Astrocyte of the spinal cord (primary cell): ENCODE data around the gene PHYKPL.

Source experiments
- DNase-seq: peaks from one replicate; pipeline ENCODE4 v3.0.0; 2011; ENCODE audit warnings: low read depth, low spot score
- H3K4me3 ChIP-seq: 2 replicates; pipeline ENCODE4 v1.5.1; 2011; ENCODE audit warnings: low read depth, mild to moderate bottlenecking, low read length, moderate library complexity
- in situ Hi-C: cut with HindIII; loops from 2 replicates; pipeline ENCODE4 v1.10.0; 2017; ENCODE audit warnings: low sequenced_read_pairs
- TF ChIP-seq, protein P1 (sequence below): IDR thresholded peaks from 2 replicates; pipeline ENCODE4 v1.5.1; 2012; ENCODE audit warnings: low read depth, mild to moderate bottlenecking, low read length, inconsistent platforms

The PHYKPL gene

GRCh38 chr5:178266581-178266980 is 34.0 kb upstream of the PHYKPL start:
- H3K4me3 ChIP-seq, result no peak overlapping the region
- TF ChIP-seq, protein P1, sequence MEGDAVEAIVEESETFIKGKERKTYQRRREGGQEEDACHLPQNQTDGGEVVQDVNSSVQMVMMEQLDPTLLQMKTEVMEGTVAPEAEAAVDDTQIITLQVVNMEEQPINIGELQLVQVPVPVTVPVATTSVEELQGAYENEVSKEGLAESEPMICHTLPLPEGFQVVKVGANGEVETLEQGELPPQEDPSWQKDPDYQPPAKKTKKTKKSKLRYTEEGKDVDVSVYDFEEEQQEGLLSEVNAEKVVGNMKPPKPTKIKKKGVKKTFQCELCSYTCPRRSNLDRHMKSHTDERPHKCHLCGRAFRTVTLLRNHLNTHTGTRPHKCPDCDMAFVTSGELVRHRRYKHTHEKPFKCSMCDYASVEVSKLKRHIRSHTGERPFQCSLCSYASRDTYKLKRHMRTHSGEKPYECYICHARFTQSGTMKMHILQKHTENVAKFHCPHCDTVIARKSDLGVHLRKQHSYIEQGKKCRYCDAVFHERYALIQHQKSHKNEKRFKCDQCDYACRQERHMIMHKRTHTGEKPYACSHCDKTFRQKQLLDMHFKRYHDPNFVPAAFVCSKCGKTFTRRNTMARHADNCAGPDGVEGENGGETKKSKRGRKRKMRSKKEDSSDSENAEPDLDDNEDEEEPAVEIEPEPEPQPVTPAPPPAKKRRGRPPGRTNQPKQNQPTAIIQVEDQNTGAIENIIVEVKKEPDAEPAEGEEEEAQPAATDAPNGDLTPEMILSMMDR, result no peak
- DNase-seq, result no peak
- in situ Hi-C loops, result no loop called here

DNA sequence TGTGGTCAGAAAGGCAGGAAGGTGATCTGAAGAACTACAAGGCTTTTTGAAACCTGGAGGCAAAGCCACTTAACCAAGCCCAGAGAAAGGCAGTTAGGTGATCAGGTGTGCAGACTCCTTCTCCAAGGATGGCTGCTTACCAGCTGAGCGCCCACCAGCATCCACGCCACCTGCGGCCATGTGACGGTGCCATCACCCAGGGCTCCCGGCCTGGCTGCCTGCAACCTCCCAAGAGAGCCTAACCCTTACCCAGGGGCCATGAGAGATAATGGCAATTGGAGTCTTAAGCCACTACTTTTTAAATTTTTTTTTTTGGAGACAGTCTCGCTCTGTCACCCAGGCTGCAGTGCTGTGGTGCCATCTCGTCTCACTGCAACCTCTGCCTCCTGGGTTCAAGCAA is 33.1 kb upstream of the PHYKPL start:
- no peak overlapping the region for H3K4me3 ChIP-seq
- in situ Hi-C loops, result no loop called here
- TF ChIP-seq, protein P1, result no peak
- DNase-seq, result no peak

- H3K4me3 ChIP-seq, result no peak overlapping the region
- in situ Hi-C loops, result no loop called here
- no peak for DNase-seq
- TF ChIP-seq, protein P1, result no peak
Measured at GRCh38 chr5:178264044-178264443, 31.4 kb upstream of the PHYKPL start.

- no peak for DNase-seq
- TF ChIP-seq, protein P1, result no peak
- in situ Hi-C loops, result no loop called here
- H3K4me3 ChIP-seq, result no peak overlapping the region
Measured at GRCh38 chr5:178261666-178262600, 29.3 kb upstream of the PHYKPL start.

DNA sequence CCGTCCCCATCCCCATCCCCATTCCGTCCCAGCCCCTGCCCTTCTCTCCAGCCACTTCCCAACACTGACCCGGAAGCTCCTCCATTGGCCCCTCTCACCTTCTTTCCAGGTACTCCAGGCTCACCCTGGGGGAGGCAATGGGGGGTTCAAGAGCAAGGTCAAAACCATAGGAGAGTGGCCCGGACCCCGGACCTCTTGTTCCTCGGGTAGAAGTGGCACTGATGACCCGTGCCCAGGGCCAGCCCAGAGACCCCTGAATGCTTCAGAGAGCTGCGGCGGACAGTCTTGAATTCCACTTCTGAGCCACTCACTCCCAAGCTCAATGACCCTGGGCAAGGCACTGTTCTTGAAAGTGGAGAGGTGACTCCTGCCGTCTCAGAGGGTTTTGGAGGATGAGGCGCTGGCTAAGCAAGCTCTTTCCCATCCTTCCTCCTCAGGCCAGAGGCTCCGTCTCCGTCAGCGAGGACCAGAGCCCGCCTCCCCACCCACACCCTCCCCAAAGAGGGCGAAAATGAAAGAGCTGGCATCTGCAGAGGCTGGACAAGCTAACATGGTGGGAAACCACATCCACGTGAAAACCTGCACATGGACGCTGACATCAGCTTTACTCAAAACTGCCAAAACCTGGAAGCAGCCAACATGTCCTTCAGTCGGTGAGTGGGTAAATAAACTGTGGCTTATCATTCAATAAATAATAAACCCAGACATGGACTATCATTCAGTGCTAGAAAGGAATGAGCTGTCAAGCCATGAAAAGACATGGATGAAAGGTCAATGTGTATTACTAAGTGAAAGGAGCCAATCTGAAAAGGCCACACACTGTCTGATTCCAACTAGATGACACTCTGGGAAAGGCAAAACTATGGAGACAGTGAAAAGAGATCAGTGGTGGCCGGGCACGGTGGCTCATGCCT is 27.3 kb upstream of the PHYKPL start:
- DNase-seq, result no peak
- in situ Hi-C loops, result no loop called here
- no peak overlapping the region for H3K4me3 ChIP-seq
- TF ChIP-seq, protein P1, result no peak

DNA sequence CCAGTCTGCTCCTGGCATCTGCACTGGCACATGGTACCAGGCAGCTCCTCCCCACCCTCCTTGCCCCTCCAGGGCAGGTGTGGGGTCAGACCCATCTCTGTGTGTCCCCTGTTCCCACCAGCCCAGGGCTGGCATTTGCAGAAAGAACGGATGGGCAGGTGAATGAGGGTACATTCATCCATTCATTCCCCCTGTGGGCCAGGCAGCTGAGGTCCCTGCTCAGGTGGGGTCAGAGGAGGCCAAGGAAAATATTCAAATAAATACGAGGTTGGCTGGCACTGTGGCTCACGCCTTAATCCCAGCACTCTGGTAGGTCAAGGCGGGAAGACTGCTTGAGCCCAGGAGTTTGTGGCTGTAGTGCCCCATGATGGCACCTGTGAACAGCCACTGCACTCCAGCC is 25.0 kb upstream of the PHYKPL start:
- TF ChIP-seq, protein P1, result no peak
- no peak for DNase-seq
- no peak overlapping the region for H3K4me3 ChIP-seq
- in situ Hi-C loops, result no loop called here
